ENCODE results near the gene PACS2.
A peak's percentile ranks its signal among the peaks of the same experiment; 100 is the strongest.
"Not testable (repeated sequence)": the region's sequence is repeated elsewhere in the genome, so short reads cannot be mapped to it uniquely, and the experiment has no call there.

Gene PACS2

GRCh38 chr14:105351920-105352851 is 37.6 kb downstream of the PACS2 start:
- DNase-seq = peak; percentile 78 to 84

DNA sequence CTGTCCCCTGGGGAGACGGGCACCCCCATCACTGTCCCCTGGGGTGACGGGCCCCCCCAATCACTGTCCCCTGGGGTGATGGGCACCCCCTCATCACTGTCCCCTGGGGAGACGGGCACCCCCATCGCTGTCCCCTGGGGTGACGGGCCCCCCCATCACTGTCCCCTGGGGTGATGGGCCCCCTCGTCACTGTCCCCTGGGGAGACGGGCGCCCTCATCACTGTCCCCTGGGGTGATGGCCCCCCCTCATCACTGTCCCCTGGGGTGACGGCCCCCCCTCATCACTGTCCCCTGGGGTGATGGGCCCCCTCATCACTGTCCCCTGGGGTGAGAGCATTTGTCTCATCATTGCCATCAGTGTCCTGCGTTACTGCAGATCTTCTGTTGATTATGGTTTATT is 38.6 kb downstream of the PACS2 start:
- no peak for DNase-seq

- DNase-seq = no peak
Observed at GRCh38 chr14:105354541-105354940, 40.0 kb downstream of the PACS2 start.

DNA sequence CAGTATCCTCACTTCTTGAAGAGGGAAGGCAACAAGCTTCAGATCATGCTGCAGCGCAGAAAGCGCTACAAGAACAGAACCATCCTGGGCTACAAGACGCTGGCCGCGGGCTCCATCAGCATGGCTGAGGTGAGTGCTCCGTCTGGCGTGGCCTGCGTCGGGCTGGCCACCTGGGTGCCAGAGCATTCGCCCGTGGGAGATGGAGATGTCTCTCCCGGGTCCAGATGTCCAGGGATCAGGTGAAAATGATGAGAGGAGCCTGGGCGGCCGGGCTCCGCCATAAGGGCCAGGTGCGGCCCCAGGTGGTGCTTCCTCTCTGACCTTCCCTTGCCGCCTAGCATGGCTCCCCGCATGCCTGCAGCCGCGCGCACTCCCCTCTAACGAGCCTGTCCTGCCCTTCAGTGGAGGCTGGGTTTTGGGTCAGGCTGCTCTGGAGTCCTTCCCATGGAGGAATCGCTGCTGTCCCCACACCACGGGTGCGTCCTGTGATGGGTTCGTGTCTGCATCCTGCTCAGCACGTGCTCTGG is 40.6 kb downstream of the PACS2 start:
- no peak for DNase-seq

DNA sequence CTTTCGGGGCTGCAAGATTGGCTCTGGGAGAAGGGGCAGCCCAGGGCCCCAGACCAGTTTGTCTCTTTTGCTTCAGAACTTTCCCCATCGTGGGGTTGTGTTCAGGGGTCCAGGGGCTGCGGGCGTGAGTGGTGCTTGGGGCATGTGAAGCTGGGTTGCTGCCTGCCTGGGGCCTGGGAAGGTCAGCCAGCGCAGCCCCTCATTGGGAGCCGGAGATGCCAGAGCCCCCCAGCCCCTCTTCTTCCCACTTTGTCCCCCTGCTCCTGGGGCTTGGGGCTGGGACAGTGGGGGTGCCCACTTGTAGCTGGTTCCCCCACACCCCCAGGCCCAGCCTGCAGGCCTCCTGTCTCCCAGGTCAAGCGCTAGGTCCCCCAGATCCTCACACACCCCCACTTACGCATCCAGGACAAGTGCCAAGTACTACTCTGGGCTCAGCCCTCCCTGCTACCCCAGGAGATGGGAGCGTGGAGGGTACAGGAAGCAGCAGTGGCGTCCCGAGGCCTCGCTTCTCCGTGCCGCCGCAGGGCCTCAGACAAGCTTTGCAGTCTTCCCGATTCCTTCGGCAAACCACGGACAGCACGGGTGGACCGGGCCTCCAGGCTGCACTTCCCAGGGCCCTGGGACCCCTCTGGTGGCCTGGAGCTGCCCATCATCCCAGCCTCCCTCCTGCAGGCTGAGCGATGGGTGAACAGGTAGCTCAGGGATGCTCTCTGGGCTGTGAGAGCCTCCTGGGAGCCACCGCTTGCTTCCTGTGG is 41.5 kb downstream of the PACS2 start:
- DNase-seq = no peak

- DNase-seq = no peak
Observed at GRCh38 chr14:105356927-105357326, 42.4 kb downstream of the PACS2 start.

DNA sequence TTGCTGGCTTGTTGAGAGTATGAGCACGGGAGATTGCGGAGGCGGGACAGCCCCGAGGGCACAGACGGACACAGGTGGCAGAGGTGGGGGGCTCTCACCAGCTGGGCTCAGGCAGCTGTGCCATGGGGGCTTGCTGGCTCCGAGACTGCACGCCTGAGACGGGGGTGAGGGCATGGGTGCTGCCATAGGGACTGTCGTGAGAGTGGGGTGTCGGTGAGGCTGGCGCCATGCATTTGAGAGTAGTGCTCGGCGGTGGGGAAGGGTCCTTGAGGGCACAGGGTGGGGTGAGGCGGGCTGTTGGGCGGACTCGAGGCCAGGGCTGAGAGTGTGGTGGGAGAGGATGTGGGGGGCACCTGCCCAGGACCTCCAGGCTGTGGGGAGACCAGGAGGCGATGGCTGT is 43.1 kb downstream of the PACS2 start:
- no peak for DNase-seq

- no peak for DNase-seq
Observed at GRCh38 chr14:105358140-105358846, 43.7 kb downstream of the PACS2 start.

DNA sequence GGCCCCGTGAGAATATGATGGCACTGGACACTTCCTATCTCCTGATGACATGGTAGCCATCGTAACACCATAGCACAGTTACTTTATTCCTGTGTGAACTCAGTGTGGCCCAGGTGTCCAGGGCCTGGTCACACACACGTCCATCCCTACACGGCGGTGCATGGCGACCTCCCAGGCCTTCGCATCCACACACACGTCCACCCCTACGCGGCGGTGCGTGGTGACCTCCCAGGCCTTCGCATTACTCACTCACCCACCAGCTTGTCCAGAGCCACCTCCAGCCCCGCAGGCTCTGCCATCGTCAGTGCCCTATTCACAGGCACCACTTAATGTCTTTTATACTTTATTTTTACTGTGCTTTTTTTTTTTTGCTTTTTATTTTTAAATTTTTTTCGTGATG is 44.4 kb downstream of the PACS2 start:
- no peak for DNase-seq

DNA sequence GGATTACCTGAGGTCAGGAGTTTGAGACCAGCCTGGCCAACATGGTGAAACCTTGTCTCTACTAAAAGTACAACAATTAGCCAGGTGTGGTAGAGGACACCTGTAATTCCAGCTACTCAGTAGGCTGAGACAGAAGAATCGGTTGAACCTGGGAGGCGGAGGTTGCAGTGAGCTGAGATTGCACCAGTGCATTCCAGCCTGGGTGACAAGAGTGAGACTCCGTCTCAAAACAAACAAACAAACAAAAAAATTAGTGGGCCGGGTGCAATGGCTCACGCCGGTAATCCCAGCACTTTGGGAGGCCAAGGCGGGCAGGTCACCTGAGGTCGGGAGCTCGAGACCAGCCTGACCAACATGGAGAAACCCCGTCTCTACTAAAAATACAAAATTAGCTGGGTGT is 46.9 kb downstream of the PACS2 start:
- not testable (repeated sequence) for DNase-seq

GRCh38 chr14:105363847-105364708 is 49.5 kb downstream of the PACS2 start:
- peak; percentile 30 to 32 for DNase-seq

DNA sequence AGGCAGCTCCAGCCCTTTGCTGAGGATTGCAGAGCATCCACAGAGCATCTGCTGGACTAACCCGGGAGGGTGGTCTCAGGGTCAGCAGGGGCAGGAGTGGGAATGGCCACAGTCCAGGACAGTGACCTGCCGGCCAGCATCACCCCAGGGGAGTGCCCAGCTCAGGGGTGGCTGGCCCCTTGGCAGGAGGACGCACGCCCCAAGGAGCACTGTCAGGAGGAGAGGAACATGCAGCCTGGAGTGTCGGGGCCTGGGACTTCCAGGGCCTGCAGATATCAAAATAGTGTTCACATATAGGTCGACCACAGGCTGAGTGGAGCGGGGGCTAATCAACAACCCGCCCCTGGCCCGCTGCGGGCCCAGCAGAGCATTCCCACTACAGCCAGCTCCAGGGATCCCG is 50.6 kb downstream of the PACS2 start:
- no peak for DNase-seq

- DNase-seq = no peak
Observed at GRCh38 chr14:105365681-105366080, 51.1 kb downstream of the PACS2 start.

- no peak for DNase-seq
Observed at GRCh38 chr14:105366386-105367074, 52.0 kb downstream of the PACS2 start.

GRCh38 chr14:105367116-105368031 is 52.8 kb downstream of the PACS2 start:
- no peak for DNase-seq

DNA sequence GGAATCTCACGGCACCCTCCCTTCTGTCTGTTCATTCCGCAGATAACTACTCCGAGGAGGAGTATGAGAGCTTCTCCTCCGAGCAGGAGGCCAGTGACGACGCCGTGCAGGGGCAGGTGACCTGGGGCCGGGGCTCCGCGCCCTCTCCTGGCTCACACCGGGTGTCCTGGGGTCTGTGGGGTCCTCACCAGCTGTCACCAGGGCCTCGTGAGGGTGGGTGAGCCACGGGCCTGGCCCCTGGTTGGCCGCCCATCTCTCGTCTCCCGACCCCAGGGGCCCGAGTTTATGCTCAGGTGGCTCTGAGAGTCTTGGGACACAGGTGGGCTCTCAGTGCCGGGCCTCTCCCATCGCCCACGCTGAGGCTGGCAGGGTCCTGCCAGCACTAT is 53.5 kb downstream of the PACS2 start:
- no peak for DNase-seq

DNA sequence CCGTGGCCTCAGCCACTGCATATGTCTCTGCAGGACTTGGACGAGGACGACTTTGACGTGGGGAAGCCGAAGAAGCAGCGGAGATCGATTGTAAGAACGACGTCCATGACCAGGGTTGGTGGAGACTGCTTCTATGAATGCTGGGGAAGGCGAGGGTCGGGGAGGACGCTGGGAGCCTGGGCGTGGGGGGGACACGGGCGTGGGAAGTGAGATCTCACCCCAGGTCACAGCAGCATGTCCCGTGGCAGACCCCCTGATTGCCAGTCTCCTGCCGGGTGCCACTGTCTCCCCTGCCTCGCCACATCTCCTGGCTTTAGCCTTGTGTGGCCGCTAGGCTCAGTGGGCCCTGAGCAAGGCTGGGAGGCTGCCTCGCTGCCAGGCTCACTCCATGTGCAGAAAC is 53.9 kb downstream of the PACS2 start:
- DNase-seq = no peak

DNA sequence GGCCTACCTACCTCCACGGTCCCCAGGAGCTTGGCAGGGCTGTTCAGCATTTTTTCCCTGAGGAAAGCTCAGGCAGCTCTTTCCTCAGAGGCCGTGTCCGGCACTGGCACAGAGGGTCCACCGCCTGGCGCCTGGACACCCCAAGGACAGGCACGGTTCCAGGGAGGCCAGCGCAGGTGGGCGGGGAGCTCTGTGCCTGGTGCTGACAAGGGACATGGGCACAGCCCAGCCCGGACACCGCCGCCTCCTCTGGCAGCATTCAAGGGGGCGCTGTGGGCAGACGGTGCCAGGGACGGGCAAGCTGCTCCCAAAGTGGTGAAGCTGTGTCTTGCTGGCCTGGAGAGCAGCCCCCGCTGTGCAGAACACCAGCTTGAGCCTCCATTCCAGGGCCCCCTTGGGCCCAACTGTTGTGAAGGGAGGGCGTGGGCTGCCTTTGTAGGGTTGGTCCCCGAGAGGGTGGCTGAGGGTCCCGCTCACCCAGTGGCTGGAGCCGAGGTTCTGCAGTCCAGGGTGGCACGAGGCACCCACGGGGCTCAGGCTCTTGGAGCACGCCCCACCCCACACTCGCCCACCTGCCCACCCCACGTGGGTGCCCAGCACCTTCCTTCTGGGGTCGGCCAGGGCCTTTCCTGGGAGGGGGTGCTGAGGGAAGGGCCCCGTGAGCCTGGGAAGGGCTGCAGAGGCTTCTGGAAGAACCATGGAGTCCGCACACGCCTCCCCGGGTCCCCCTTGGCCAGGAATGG is 54.5 kb downstream of the PACS2 start:
- no peak for DNase-seq

GRCh38 chr14:105369653-105370040 is 55.1 kb downstream of the PACS2 start:
- no peak for DNase-seq

DNA sequence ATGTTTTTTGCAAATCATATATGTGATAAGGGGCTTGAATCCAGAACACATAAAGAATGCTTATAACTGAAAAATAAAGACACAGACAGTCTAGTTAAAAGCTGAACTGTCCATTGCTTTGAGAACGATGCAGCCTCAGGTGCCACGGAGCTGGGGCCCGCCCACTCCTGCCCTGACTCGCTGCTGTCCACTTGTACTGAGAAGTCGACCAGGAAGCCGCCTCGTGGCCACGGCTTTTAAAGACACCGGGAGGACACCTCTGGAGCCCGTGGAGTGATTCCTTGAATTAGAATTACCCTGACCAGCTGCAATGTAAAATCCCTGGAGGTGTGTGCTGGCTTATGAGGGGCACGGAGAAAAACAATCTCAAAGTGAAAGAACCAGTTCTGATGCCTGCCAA is 59.8 kb downstream of the PACS2 start:
- DNase-seq = no peak

Measured in stimulated activated CD4-positive, alpha-beta T cell treated with anti-CD3 and anti-CD28 coated beads, Interleukin-4, amount 100 ng/mL, for 4 hours (primary cell).